HG02759 (cell line): ENCODE results near the gene TNFRSF17.
A peak's percentile ranks its signal among the peaks of the same experiment; 100 is the strongest.
"Not testable (repeated sequence)": the region's sequence is repeated elsewhere in the genome, so short reads cannot be mapped to it uniquely, and the experiment has no call there.

Source experiments
- ATAC-seq: cut with Tn5 transposase; IDR thresholded peaks from one replicate; pipeline ENCODE4 v1.9.1; 2021; ENCODE audit warnings: mild to moderate bottlenecking, moderate library complexity; ENCODE audit not compliant: unreplicated experiment

The TNFRSF17 gene

DNA sequence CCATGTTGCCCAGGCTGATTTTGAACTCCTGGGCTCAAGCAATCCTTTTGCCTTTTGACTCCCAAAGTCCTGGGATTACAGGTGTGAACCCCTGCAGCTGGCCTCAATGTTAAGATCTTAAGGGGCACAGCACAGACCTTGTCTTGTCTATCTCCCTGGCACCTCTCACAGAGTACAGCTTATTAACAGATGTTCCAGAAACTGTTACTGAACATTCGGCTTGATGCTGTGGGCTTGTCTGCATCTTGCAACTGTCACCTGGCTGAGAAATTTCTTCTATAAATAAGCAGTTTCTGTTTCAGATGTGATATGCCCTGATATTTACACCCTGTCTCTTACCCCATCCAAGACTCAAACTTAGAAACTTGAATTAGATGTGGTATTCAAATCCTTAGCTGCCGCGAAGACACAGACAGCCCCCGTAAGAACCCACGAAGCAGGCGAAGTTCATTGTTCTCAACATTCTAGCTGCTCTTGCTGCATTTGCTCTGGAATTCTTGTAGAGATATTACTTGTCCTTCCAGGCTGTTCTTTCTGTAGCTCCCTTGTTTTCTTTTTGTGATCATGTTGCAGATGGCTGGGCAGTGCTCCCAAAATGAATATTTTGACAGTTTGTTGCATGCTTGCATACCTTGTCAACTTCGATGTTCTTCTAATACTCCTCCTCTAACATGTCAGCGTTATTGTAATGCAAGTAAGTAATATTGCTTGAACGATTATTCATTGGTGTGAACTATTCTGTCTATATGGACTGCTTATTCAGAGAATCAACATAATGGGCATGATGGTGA is at the start of gene TNFRSF17:
TSS of gene TNFRSF17 (plus strand) at position 450 of the 791 bp plus-strand sequence. CDS start at position 565, 115 bp downstream.
- peak; percentile 76 for ATAC-seq

DNA sequence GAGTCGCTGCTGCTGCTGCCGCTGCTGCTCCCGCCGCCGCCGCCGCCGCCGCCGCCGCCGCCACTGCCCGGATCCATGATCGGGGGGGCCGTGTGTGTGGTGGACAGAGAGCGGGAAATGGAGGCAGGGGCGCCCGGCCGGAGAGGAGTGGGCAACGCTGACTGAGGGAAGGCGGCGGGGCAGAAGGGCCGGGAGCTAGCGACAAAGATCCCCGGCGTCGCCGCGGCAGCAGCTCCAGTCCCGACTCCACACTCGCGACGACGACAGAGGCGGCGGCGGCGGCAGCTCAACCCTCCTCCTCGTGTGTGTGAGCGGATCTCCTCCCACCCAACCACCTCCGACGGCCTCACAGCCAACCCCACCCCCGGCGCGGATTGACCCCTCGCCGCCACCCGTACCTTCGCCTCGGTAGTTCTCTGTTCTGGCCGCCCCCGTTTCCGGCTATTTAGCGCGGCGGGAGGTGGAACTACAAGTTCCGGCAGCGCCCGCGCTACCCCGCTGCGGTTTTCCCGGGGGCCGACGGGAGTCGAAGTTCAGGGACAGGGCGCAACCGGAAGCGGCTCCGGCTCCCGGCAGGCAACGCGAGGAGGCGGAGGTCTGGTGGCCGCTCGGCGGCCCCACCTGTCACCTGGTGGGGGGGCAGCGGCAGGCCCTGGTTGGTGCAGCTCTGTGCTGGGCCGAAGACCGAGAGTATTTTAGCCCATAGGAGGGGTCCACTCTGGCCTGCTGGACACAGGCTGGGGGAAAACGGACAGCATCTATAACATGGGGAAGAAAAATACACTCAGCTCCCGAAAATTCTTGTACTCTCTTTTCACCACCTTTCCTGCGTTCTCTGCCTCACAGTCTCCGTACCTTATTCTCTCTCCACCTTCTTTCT is 49.1 kb upstream of the TNFRSF17 start, which contains the start of gene GSPT1:
TSS of gene GSPT1 (minus strand) at position 313 of the 880 bp plus-strand sequence. CDS start at position 77, 236 bp downstream.
- ATAC-seq, result peak; percentile 88

DNA sequence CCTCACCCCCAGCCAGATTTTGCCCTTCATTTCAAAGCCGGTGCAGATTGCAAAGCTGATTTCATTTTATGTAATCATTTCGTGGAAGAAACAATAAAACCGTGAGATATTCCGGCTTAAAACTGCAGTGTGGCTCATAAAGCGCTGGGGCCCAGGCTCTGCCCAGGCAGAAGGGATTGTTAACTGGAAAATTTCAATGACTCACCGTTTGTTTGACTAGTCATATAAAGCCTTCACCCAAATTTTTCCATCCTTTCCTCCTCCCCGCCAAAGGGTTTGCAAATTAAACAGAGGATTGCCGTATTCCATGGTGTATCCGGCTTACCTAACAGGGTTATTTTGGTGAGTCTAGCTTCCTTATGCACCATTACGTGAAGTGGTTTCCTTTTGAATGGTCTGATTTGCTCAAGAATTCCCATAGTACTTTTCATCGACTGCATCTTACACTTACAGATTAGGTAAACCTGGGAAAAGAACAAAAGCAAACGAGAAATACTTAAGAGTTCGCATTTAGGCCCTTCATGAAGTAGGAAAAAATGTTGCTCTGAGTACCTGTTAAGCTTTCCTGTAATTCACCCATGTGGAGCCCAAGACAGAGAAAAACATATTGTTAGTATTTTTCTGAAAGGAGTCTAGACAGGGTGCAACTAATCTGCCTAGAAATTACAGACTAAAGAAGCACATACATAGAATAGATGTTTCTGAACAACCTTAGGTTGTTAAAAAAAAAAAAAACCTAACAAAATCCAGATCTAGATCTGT is 48.3 kb upstream of the TNFRSF17 start:
- ATAC-seq, result no peak

DNA sequence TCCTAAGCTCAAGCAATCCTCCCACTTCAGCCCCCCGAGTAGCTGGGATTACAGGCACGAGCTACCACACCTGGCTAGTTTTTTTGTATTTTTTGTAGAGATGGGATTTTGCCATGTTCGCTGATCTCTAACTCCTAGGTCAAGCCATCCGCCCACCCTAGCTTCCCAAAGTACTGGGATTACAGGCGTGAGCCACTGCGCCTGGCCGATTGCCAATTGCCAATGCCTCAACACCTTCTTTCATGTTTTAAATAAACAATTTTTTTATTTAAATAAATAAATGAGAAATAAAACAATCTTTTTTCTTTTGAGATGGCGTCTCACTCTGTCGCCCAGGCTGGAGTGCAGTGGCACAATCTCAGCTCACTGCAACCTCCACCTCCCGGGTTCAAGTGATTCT is 41.0 kb upstream of the TNFRSF17 start:
- ATAC-seq, result not testable (repeated sequence)

DNA sequence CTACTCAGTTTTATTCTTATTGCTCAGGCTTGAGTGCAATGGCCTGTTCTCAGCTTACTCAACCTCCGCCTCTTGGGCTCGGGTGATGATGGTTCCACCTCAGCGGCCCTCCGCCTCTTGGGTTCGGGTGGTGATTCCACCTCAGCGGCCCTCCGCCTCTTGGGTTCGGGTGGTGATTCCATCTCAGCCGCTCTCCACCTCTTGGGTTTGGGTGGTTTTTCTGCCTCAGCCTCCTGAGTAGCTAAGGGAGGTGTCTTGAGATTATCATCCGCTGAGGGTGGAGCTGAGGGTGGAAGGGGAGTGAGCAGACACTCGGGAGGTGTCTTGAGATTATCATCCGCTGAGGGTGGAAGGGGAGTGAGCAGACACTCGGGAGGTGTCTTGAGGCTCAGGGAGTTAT is 37.7 kb upstream of the TNFRSF17 start:
- not testable (repeated sequence) for ATAC-seq

DNA sequence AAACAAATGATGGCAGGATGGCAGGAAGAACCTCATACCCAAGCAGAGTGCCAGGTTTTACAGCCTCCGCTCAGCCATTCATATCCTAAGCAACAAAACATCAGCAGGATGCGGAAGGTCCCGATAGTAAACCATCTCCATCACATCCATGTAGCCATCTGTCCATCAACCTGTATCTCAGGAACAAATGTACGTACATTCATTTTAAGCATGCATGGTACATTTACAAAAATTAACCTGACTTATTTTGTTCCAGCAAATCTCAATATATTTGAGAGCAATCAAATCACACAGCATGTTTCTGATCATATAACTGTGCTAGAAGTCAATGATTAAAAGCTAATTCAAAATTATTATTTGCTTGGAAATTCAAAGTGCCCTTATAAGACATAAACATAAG is 23.1 kb upstream of the TNFRSF17 start, which contains the start of gene NPIPB2:
TSS of gene NPIPB2 (minus strand) at position 101 of the 400 bp plus-strand sequence. CDS start at position 101, 0 bp downstream.
- not testable (repeated sequence) for ATAC-seq

DNA sequence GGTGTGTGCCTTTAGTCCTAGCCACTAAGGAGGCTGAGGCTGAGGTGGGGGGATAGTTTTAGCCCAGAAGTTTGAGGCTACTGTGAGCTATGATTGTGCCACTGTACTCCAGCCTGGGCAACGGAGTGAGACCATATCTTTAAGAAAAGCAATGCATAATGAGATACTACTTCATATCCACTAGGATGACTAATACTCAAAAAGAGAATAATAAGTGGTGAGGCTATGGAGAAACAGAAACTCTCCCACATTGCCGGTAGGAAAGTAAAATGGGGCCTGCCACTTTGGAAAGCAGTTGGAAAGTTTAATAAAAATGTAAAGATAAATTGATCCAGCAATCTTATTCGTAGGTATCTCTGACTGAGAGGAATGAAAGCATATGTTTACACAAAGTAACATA is 18.6 kb upstream of the TNFRSF17 start:
- no peak for ATAC-seq

DNA sequence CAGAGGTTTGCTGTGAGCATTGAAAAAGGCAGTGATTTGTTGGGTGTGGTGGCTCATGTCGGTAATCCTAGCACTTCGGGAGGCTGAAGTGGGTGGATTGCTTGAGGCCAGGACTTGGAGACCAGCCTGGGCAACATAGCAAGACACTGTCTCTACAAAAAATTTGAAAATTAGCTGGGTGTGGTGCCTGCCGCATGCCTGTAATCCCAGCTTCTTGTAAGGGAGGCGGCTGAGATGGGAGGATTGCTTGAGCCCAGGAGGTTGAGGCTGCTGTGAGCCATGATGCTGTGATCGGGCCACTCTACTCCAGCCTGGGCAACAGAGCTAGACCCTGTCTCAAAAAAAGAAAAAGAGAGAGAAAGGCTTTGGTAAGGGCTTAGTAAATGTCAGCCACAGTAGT is 16.2 kb upstream of the TNFRSF17 start:
- no peak for ATAC-seq

DNA sequence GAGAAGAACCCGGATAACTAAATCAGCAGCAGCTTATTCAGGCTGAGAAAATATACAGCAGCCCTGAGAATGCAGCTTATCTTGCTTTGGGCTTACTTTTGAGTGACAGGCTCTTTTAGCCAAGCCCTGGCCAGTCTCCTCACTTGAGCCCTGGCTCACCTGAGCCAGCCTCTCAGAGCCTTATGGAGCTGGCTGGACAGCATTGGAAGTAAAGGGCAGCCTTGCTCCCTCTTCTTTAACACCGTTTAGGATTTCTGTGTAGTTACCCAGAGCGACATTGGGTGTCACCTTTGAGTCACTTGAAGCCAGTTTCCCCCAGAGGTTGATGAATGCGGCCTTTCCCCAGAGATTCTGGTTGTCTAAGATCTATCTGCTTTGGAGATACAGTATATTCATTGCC is 15.5 kb upstream of the TNFRSF17 start:
- ATAC-seq, result peak; percentile 71

DNA sequence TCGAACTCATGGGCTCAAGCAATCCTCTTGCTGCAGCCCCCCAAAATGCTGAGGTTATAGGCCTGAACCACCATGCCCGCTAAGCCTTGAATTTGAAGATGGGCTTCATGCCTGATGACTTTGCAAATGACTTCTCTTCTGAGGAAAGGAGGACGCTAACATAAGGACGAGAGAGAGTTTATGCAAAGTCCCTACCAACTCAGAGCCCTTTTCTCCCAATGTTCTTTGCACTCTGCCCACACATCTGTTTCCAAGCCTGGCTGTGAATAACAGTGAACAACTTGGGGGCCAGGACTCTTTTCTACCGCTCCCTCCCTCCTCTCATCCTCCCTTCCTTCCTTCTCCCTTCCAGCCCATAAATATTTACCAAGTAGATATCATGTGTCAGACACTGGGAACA is 14.6 kb upstream of the TNFRSF17 start:
- ATAC-seq, result no peak

DNA sequence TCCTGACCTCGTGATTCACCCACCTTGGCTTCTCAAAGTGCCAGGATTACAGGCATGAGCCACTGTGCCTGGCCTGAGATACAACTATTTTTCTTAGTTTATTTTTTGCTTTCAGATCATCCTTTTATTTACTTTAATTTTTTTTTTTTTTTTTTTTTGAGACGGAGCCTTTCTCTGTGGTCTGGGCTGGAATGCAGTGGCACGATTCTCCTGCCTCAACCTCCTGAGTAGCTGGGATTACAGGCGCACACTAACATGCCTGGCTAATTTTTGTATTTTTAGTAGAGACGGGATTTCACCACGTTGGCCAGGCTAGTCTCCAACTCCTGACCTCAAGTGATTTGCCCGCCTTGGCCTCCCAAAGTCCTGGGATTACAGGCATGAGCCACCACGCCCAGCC is 11.4 kb upstream of the TNFRSF17 start:
- ATAC-seq, result not testable (repeated sequence)

DNA sequence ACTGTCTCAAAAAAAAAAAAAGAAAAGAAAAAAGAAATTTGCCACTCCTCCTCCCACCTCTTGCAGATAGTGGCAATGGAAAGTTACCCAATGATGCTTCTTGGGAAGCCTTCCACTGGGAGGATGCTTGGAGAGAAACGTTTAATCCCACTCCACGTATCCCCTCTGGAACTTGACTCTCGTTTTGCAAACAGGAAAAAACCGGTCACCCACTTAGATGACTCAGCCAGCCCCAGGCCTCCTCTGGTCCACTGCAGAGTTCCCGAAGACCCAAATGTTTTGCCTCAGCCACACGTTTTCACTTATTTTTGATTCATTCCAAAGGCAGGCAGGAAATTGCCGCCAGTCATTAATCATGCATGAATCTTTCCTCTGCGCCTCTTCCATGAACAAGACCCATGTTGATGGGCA is 9.3 kb upstream of the TNFRSF17 start:
- no peak for ATAC-seq

DNA sequence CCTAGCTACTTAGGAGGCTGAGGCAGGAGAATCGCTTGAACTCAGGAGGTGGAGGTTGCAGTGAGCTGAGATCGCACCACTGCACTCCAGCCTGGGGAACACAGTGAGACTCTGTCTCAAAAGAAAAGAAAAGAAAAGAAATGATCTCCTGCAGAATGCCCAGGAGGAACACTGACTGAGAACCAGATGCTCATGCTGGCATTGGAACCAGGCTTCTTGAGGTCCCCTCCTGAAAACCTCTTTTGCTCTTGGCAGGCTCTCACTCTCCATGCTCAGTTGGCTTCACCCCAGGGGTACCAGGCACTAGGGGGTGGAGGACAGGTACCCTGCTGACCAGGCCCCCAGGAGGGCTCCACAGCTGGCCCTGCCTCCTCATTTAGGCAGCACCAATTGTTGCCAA is 8.5 kb upstream of the TNFRSF17 start:
- ATAC-seq, result no peak

DNA sequence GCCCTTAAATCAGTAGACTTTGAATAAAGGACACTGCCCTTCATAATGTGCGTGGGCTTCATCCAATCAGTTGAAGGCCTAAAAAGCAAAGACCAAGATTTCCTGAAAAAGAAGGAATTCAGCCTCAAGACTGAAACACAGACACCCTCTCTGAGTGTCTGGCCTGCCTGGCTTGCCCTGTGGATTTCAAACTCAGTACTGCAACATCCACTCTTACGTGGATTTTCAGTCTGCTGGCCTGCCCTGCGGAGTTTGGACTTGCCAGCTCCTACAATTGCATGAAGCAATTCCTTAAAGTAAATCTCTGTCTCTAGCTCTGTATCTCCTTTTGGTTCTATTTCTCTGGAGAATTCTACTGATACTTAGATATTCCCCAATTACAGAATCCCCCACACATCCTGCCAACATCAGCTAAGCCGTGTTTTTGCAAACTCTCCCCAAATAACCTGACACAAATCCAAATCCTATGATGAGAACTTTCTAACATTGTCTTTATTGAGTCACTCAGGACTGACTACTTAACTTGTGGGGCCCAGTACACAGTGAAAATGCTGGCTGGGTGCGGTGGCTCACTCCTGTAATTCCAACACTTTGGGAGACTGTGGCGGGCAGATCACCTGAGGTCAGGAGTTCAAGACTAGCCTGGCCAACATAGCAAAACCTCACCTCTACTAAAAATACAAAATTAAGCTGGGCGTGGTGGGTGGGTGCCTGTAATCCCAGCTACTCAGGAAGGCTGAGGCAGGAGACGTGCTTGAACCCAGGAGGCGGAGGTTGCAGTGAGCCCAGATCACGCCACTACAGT is 7.2 kb upstream of the TNFRSF17 start:
- ATAC-seq, result no peak

DNA sequence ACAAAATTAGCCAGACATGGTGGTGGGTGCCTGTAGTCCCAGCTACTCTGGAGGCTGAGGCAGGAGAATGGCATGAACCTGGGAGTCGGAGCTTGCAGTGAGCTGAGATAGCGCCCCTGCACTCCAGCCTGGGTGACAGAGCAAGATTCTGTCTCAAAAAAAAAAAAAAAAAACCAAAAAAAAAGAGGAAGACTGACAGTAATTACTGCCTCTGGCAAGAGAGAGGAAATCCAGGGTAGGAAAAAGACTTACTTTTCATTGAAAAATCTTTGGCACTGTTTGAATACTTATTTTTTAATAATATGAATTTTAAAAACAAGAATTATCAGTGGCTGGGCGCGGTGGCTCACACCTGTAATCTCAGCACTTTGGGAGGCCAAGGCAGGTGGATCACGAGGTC is 2.6 kb upstream of the TNFRSF17 start:
- not testable (repeated sequence) for ATAC-seq

DNA sequence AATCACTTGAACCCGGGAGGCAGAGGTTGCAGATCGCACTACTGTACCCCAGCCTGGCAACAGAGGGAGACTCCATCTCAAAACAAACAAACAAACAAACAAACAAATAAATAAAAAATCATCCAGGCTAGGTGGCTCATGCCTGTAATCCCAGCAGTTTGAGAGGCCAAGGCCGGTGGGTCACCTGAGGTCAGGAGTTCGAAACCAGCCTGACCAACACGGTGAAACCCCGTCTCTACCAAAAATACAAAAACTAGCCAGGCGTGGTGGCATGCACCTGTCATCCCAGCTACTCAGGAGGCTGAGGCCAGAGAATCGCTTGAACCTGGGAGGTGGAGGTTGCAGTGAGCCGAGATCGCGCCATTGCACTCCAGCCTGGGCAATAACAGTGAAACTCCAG is 2.0 kb upstream of the TNFRSF17 start:
- not testable (repeated sequence) for ATAC-seq

DNA sequence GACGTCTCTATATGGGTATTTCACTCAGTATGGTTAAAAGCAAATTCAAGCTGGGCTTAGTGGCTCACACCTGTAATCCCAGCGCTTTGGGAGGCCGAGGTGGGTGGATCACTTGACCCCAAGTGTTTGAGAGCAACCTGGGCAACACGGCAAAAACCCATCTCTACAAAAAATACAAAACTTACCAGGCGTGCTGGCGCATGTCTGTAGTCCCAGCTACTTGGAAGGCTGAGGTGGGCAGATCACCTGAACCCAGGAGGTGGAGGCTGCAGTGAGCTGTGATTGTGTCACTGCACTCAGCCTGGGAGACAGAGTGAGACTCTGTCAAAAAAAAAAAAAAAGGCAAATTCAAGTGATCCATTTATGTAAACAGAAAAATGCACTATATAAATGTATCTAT is 1.3 kb upstream of the TNFRSF17 start:
- no peak for ATAC-seq

DNA sequence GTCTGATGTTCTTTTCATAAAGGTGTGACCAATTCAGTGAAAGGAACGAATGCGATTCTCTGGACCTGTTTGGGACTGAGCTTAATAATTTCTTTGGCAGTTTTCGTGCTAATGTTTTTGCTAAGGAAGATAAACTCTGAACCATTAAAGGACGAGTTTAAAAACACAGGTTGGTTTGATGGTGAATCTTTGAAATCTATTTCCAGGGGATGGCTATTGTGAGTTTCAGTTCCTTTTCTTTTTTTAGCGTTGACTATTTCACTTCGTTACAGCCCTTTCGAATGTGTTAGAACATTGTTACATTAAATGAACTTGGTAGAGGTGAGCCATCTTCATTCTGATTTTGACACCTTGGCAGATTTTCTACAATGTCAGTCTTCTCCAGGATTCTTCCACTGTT is 1.2 kb downstream of the TNFRSF17 start:
- ATAC-seq, result no peak

DNA sequence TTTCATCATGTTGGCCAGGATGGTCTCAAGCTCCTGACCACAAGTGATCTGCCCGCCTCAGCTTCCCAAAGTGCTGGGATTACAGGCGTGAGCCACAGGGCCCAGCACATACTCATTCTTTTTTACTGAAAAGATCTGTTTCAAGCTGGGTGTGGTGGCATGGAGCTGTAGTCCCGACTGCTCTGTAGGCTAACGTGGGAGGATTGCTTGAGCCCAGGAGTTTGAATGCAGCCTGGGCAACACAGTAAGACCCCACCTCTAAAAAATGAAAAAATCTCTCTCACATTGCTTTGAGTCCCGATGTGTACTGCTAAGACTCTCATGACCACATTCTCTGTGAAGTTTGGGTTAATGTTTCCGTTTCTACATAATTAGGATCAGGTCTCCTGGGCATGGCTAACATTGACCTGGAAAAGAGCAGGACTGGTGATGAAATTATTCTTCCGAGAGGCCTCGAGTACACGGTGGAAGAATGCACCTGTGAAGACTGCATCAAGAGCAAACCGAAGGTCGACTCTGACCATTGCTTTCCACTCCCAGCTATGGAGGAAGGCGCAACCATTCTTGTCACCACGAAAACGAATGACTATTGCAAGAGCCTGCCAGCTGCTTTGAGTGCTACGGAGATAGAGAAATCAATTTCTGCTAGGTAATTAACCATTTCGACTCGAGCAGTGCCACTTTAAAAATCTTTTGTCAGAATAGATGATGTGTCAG is 2.3 kb downstream of the TNFRSF17 start:
- no peak for ATAC-seq
